ENCODE results near the gene PNLIP. TPM values are rescaled to one million over a fixed set of nuclear protein-coding genes. Genes with fewer than 3 reads are reported as not detected.

Gene PNLIP
- total RNA-seq, 2 donors from 2014 or later: not detected

GRCh38 chr10:116596062-116596461 lies 50.3 kb downstream of the PNLIP start:
- H3K4me1 Mint-ChIP-seq: no peaks in the 10 kb centered on the region
- H3K9me3 Mint-ChIP-seq: no peaks in the 10 kb centered on the region
- H3K4me3 Mint-ChIP-seq: no peak overlapping the region
- ATAC-seq (replicated peaks): no peak
- no peak overlapping the region for H3K27ac Mint-ChIP-seq
- peaks cover 6% of the 10 kb centered on the region for H3K27me3 Mint-ChIP-seq
- no peaks in the 10 kb centered on the region for H3K36me3 Mint-ChIP-seq (ENCODE audit: low read depth)

- ATAC-seq (replicated peaks): no peak
- Mint-ChIP-seq H3K4me1 (no peaks in the 10 kb centered on the region), H3K27me3 (peaks cover 6% of the 10 kb centered on the region), H3K27ac (no peak overlapping the region), H3K9me3 (no peaks in the 10 kb centered on the region), H3K4me3 (no peak overlapping the region), H3K36me3 (ENCODE audit: low read depth) (no peaks in the 10 kb centered on the region)
These were observed 51.8 kb downstream of the PNLIP start for GRCh38 chr10:116597543-116597942.

GRCh38 chr10:116598329-116598728 lies 52.6 kb downstream of the PNLIP start:
- Mint-ChIP-seq H3K9me3 (no peaks in the 10 kb centered on the region), H3K36me3 (ENCODE audit: low read depth) (no peaks in the 10 kb centered on the region), H3K27me3 (peaks cover 6% of the 10 kb centered on the region), H3K4me1 (no peaks in the 10 kb centered on the region), H3K4me3 (no peak overlapping the region), H3K27ac (no peak overlapping the region)
- ATAC-seq (replicated peaks): no peak

- no peaks in the 10 kb centered on the region for H3K4me1 Mint-ChIP-seq
- H3K27ac Mint-ChIP-seq: no peak overlapping the region
These were observed 54.3 kb downstream of the PNLIP start for GRCh38 chr10:116599991-116600390.

GRCh38 chr10:116602648-116603400 lies 57.1 kb downstream of the PNLIP start:
- ATAC-seq (replicated peaks): no peak
- no peaks in the 10 kb centered on the region for H3K9me3 Mint-ChIP-seq
- no peaks in the 10 kb centered on the region for H3K36me3 Mint-ChIP-seq (ENCODE audit: low read depth)
- no peak overlapping the region for H3K4me3 Mint-ChIP-seq
- no peak overlapping the region for H3K27ac Mint-ChIP-seq
- H3K27me3 Mint-ChIP-seq: peaks cover 13% of the 10 kb centered on the region
- no peaks in the 10 kb centered on the region for H3K4me1 Mint-ChIP-seq

More at GRCh38 chr10:116599991-116600390, 54.3 kb downstream of the PNLIP start:
- Mint-ChIP-seq H3K4me3 (no peak overlapping the region), H3K27me3 (peaks cover 6% of the 10 kb centered on the region), H3K36me3 (ENCODE audit: low read depth) (no peaks in the 10 kb centered on the region), H3K9me3 (no peaks in the 10 kb centered on the region)
- no peak for ATAC-seq (replicated peaks)

- H3K4me3 Mint-ChIP-seq: no peak overlapping the region
- H3K9me3 Mint-ChIP-seq: no peaks in the 10 kb centered on the region
- H3K4me1 Mint-ChIP-seq: no peaks in the 10 kb centered on the region
- no peaks in the 10 kb centered on the region for H3K36me3 Mint-ChIP-seq (ENCODE audit: low read depth)
- H3K27me3 Mint-ChIP-seq: peaks cover 17% of the 10 kb centered on the region
- H3K27ac Mint-ChIP-seq: no peak overlapping the region
- ATAC-seq (replicated peaks): no peak
These were observed 60.3 kb downstream of the PNLIP start for GRCh38 chr10:116606061-116606483.

GRCh38 chr10:116607336-116607735 lies 61.6 kb downstream of the PNLIP start:
- Mint-ChIP-seq H3K36me3 (ENCODE audit: low read depth) (no peaks in the 10 kb centered on the region), H3K4me1 (no peaks in the 10 kb centered on the region), H3K27ac (no peak overlapping the region), H3K27me3 (peaks cover 17% of the 10 kb centered on the region), H3K9me3 (no peaks in the 10 kb centered on the region), H3K4me3 (no peak overlapping the region)
- no peak for ATAC-seq (replicated peaks)

GRCh38 chr10:116608686-116609594 lies 63.2 kb downstream of the PNLIP start:
- no peaks in the 10 kb centered on the region for H3K4me1 Mint-ChIP-seq
- H3K27me3 Mint-ChIP-seq: peaks cover 17% of the 10 kb centered on the region
- H3K36me3 Mint-ChIP-seq (ENCODE audit: low read depth): no peaks in the 10 kb centered on the region
- H3K4me3 Mint-ChIP-seq: no peak overlapping the region
- H3K27ac Mint-ChIP-seq: no peak overlapping the region
- no peaks in the 10 kb centered on the region for H3K9me3 Mint-ChIP-seq
- peak; percentile 21 for ATAC-seq (replicated peaks)

- H3K36me3 Mint-ChIP-seq (ENCODE audit: low read depth): no peaks in the 10 kb centered on the region
- no peak for ATAC-seq (replicated peaks)
- H3K4me1 Mint-ChIP-seq: no peaks in the 10 kb centered on the region
- H3K27ac Mint-ChIP-seq: no peak overlapping the region
- H3K27me3 Mint-ChIP-seq: peaks cover 12% of the 10 kb centered on the region
- H3K9me3 Mint-ChIP-seq: no peaks in the 10 kb centered on the region
- no peak overlapping the region for H3K4me3 Mint-ChIP-seq
These were observed 64.9 kb downstream of the PNLIP start for GRCh38 chr10:116610443-116611152.

- H3K9me3 Mint-ChIP-seq: no peaks in the 10 kb centered on the region
- H3K4me3 Mint-ChIP-seq: no peak overlapping the region
- H3K27ac Mint-ChIP-seq: no peak overlapping the region
- ATAC-seq (replicated peaks): no peak
- no peaks in the 10 kb centered on the region for H3K36me3 Mint-ChIP-seq (ENCODE audit: low read depth)
- H3K4me1 Mint-ChIP-seq: no peaks in the 10 kb centered on the region
- H3K27me3 Mint-ChIP-seq: peaks cover 9% of the 10 kb centered on the region
These were observed 65.4 kb downstream of the PNLIP start for GRCh38 chr10:116611153-116611545.

- Mint-ChIP-seq H3K27ac (no peak overlapping the region), H3K27me3 (peaks cover 7% of the 10 kb centered on the region), H3K4me3 (no peak overlapping the region), H3K36me3 (ENCODE audit: low read depth) (no peaks in the 10 kb centered on the region), H3K4me1 (no peaks in the 10 kb centered on the region), H3K9me3 (no peaks in the 10 kb centered on the region)
- ATAC-seq (replicated peaks): no peak
These were observed 66.5 kb downstream of the PNLIP start for GRCh38 chr10:116612107-116612769.

GRCh38 chr10:116613471-116613870 lies 67.7 kb downstream of the PNLIP start:
- Mint-ChIP-seq H3K27me3 (peaks cover 7% of the 10 kb centered on the region), H3K4me3 (no peak overlapping the region), H3K9me3 (no peaks in the 10 kb centered on the region), H3K27ac (no peak overlapping the region), H3K36me3 (ENCODE audit: low read depth) (no peaks in the 10 kb centered on the region), H3K4me1 (no peaks in the 10 kb centered on the region)
- no peak for ATAC-seq (replicated peaks)

GRCh38 chr10:116614796-116615195 lies 69.1 kb downstream of the PNLIP start:
- Mint-ChIP-seq H3K36me3 (ENCODE audit: low read depth) (no peaks in the 10 kb centered on the region), H3K9me3 (no peaks in the 10 kb centered on the region), H3K27ac (no peak overlapping the region), H3K27me3 (peaks cover 3% of the 10 kb centered on the region), H3K4me1 (no peaks in the 10 kb centered on the region), H3K4me3 (no peak overlapping the region)
- ATAC-seq (replicated peaks): no peak

- no peak overlapping the region for H3K27ac Mint-ChIP-seq
- H3K9me3 Mint-ChIP-seq: no peaks in the 10 kb centered on the region
- no peak overlapping the region for H3K4me3 Mint-ChIP-seq
- H3K27me3 Mint-ChIP-seq: peaks cover 3% of the 10 kb centered on the region
- H3K36me3 Mint-ChIP-seq (ENCODE audit: low read depth): no peaks in the 10 kb centered on the region
- no peak for ATAC-seq (replicated peaks)
- H3K4me1 Mint-ChIP-seq: no peaks in the 10 kb centered on the region
These were observed 69.6 kb downstream of the PNLIP start for GRCh38 chr10:116615199-116615776.

Data from activated T-helper 17 cell treated with anti-CD3 and anti-CD28 coated beads, Interleukin-2, amount 50 U/mL, for 72 hours (primary cell).